GM12878 (cell line): ENCODE results near the gene RGL1. TPM values are rescaled to one million over a fixed set of nuclear protein-coding genes. Genes with fewer than 3 reads are reported as not detected.

ENCODE experiments used
- BCL3 ChIP-seq: IDR thresholded peaks from 2 replicates; pipeline ENCODE4 v1.6.1; 2011; ENCODE audit warnings: borderline replicate concordance, low read depth, mild to moderate bottlenecking, moderate library complexity, low read length; ENCODE audit not compliant: insufficient read depth, poor library complexity, severe bottlenecking
- BRCA1 ChIP-seq: IDR thresholded peaks from 2 replicates; pipeline ENCODE4 v1.6.1; 2011; ENCODE audit warnings: low read depth, low read length, improper control_type of control experiment
- CREB1 ChIP-seq: IDR thresholded peaks from 2 replicates; pipeline ENCODE4 v1.6.1; 2012; ENCODE audit warnings: low read depth, mild to moderate bottlenecking, inconsistent platforms
- HSF1 ChIP-seq: fragments of 150-350 bp; IDR thresholded peaks from 2 replicates; pipeline ENCODE4 v1.6.1; 2014; ENCODE audit warnings: mild to moderate bottlenecking, low read depth, low read length
- IRF4 ChIP-seq: IDR thresholded peaks from 2 replicates; pipeline ENCODE4 v1.6.1; 2011; ENCODE audit warnings: low read depth, low read length
- JUND ChIP-seq: IDR thresholded peaks from 2 replicates; pipeline ENCODE4 v1.6.1; 2012; ENCODE audit warnings: low read depth, mild to moderate bottlenecking, low read length, improper control_type of control experiment, moderate library complexity
- KDM1A ChIP-seq: fragments of 200-600 bp; sonication (generic); IDR thresholded peaks from 2 replicates; pipeline ENCODE4 v1.6.1; 2016; ENCODE audit warnings: borderline replicate concordance
- NFXL1 ChIP-seq: fragments of 450-650 bp; IDR thresholded peaks from 2 replicates; pipeline ENCODE4 v1.6.1; 2017; ENCODE audit warnings: antibody characterized with exemption, mild to moderate bottlenecking, borderline replicate concordance
- NFYA ChIP-seq: IDR thresholded peaks from 2 replicates; pipeline ENCODE4 v1.6.1; 2011; ENCODE audit warnings: low read depth, mild to moderate bottlenecking, low read length, improper control_type of control experiment, borderline replicate concordance
- PML ChIP-seq: IDR thresholded peaks from 2 replicates; pipeline ENCODE4 v1.6.1; 2012; ENCODE audit warnings: low read length, inconsistent platforms
- RBBP5 ChIP-seq: fragments of 200-600 bp; sonication (generic); conservative IDR thresholded peaks from 2 replicates; pipeline ENCODE4 v1.6.1; 2016
- RUNX3 ChIP-seq: IDR thresholded peaks from 2 replicates; pipeline ENCODE4 v1.6.1; 2012; ENCODE audit warnings: low read length, inconsistent platforms
- SIX5 ChIP-seq: IDR thresholded peaks from 2 replicates; pipeline ENCODE4 v1.6.1; 2011; ENCODE audit warnings: mild to moderate bottlenecking, low read depth, low read length, moderate library complexity; ENCODE audit not compliant: severe bottlenecking
- SMAD5 ChIP-seq: IDR thresholded peaks from 2 replicates; pipeline ENCODE4 v1.6.1; 2016; ENCODE audit warnings: antibody characterized with exemption, low read depth
- SMARCA5 ChIP-seq: fragments of 450-650 bp; IDR thresholded peaks from 2 replicates; pipeline ENCODE4 v1.6.1; 2017; ENCODE audit warnings: mild to moderate bottlenecking
- SREBF2 ChIP-seq: IDR thresholded peaks from 2 replicates; pipeline ENCODE4 v1.6.1; 2012; ENCODE audit warnings: mild to moderate bottlenecking, low read length
- TCF12 ChIP-seq: IDR thresholded peaks from 2 replicates; pipeline ENCODE4 v1.6.1; 2011; ENCODE audit warnings: low read depth, mild to moderate bottlenecking, low read length
- ZBTB11 ChIP-seq: fragments of 450-650 bp; formaldehyde crosslinking; IDR thresholded peaks from 2 replicates; pipeline ENCODE4 v1.5.0; 2022; ENCODE audit warnings: mild to moderate bottlenecking, missing genetic modification characterization
- polyA plus RNA-seq, 11 experiments: library from polyadenylated mRNA; depleted of rRNA in 4 of 11; unstranded in 6 of 11; stranded (reverse) in 5 of 11; fragments of >200 nt; fragmentation: Nextera tagmentation in 4 of 11; fragmentation: Illumina TruSeq in 1 of 11; extraction: Ambion mirVana in 4 of 11; extraction: Trizol in 1 of 11; gene quantifications; 1 replicate in 1 of 11; 2 replicates in 10 of 11; pipeline versions ENCODE4 v1.2.1 to v1.2.3, GENCODE V29; 2011 to 2016; ENCODE audit warnings: inconsistent platforms in 2 of 11, missing spikeins in 2 of 11, low read depth in 1 of 11
- total RNA-seq, 4 experiments: library from RNA; depleted of rRNA in 3 of 4; stranded (reverse); fragments of >200 nt in 3 of 4; fragmentation: Illumina TruSeq in 1 of 4; extraction: Trizol in 1 of 4; gene quantifications; 2 replicates each; pipeline versions ENCODE4 v1.2.1 to v1.2.3, GENCODE V29; 2013 to 2021
- TF ChIP-seq, protein P1 (sequence below): fragments of 450-650 bp; IDR thresholded peaks from 2 replicates; pipeline ENCODE4 v1.6.1; 2017; ENCODE audit warnings: mild to moderate bottlenecking
- TF ChIP-seq, protein P2 (sequence below): fragments of 450-650 bp; IDR thresholded peaks from 2 replicates; pipeline ENCODE4 v1.6.1; 2016; ENCODE audit warnings: mild to moderate bottlenecking
- TF ChIP-seq, protein P3 (sequence below): IDR thresholded peaks from 2 replicates; pipeline ENCODE4 v1.6.1; 2011; ENCODE audit warnings: mild to moderate bottlenecking, low read depth, low read length, moderate library complexity; ENCODE audit not compliant: insufficient replicate concordance

The RGL1 gene
- total and polyA plus RNA-seq, 10 of the 15 experiments (the other 5 are each of a cell fraction or from before 2014, with no cell fraction given), result 8.1 to 25.0 (median 19.0) TPM

- TF ChIP-seq, protein P1, sequence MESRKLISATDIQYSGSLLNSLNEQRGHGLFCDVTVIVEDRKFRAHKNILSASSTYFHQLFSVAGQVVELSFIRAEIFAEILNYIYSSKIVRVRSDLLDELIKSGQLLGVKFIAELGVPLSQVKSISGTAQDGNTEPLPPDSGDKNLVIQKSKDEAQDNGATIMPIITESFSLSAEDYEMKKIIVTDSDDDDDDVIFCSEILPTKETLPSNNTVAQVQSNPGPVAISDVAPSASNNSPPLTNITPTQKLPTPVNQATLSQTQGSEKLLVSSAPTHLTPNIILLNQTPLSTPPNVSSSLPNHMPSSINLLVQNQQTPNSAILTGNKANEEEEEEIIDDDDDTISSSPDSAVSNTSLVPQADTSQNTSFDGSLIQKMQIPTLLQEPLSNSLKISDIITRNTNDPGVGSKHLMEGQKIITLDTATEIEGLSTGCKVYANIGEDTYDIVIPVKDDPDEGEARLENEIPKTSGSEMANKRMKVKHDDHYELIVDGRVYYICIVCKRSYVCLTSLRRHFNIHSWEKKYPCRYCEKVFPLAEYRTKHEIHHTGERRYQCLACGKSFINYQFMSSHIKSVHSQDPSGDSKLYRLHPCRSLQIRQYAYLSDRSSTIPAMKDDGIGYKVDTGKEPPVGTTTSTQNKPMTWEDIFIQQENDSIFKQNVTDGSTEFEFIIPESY, result no peak
- TF ChIP-seq, protein P2, sequence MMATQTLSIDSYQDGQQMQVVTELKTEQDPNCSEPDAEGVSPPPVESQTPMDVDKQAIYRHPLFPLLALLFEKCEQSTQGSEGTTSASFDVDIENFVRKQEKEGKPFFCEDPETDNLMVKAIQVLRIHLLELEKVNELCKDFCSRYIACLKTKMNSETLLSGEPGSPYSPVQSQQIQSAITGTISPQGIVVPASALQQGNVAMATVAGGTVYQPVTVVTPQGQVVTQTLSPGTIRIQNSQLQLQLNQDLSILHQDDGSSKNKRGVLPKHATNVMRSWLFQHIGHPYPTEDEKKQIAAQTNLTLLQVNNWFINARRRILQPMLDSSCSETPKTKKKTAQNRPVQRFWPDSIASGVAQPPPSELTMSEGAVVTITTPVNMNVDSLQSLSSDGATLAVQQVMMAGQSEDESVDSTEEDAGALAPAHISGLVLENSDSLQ, result peak; percentile 80
- no peak for TF ChIP-seq JUND
- TF ChIP-seq RUNX3, result peak; percentile 69
- TF ChIP-seq CREB1, result peak; percentile 32; the same call in 1 of the 2 replicates
- peak; percentile 66; the same call in 1 of the 2 replicates for TF ChIP-seq TCF12
- TF ChIP-seq PML, result no peak
- TF ChIP-seq RBBP5, result no peak
- TF ChIP-seq SMAD5, result no peak; the same call in 1 of the 2 replicates
- TF ChIP-seq SIX5, result no peak
- TF ChIP-seq HSF1, result no peak
- no peak for TF ChIP-seq BCL3
- no peak for TF ChIP-seq NFXL1
- no peak for TF ChIP-seq BRCA1
- peak; percentile 57; the same call in 1 of the 2 replicates for TF ChIP-seq IRF4
- no peak for TF ChIP-seq KDM1A
- TF ChIP-seq, protein P3, sequence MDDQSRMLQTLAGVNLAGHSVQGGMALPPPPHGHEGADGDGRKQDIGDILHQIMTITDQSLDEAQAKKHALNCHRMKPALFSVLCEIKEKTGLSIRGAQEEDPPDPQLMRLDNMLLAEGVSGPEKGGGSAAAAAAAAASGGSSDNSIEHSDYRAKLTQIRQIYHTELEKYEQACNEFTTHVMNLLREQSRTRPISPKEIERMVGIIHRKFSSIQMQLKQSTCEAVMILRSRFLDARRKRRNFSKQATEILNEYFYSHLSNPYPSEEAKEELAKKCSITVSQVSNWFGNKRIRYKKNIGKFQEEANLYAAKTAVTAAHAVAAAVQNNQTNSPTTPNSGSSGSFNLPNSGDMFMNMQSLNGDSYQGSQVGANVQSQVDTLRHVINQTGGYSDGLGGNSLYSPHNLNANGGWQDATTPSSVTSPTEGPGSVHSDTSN, result no peak
- no peak for TF ChIP-seq SREBF2
- no peak for TF ChIP-seq ZBTB11 (CRISPR knock-in tag)
- TF ChIP-seq SMARCA5, result peak; percentile 51; the same call in 1 of the 2 replicates
- no peak for TF ChIP-seq NFYA
These were observed 107.5 kb downstream of the RGL1 start (continued) for GRCh38 chr1:183912265-183912886.
